Keratinocyte (primary cell): ENCODE results near the gene GPC3. TPM values are rescaled to one million over a fixed set of nuclear protein-coding genes. Genes with fewer than 3 reads are reported as not detected.

Experiments used
- DNase-seq: peaks from one replicate; pipeline ENCODE4 v3.0.0-alpha.2; 2011; ENCODE audit warnings: low read depth, missing footprints, low spot score
- FAIRE-seq: peaks from 2 replicates; lab custom pipeline; 2011; peaks lifted over from hg19 to GRCh38; lab: Jason Lieb, UNC
- H2AFZ ChIP-seq: 2 replicates; pipeline ENCODE4 v1.6.0; 2012; ENCODE audit warnings: low read length, control low read depth, inconsistent platforms; ENCODE audit not compliant: control insufficient read depth
- H3K27ac ChIP-seq: 2 replicates; pipeline ENCODE4 v1.5.1; 2011; ENCODE audit warnings: low read length; ENCODE audit not compliant: control insufficient read depth, insufficient read depth
- H3K27me3 ChIP-seq: 3 replicates; pipeline ENCODE4 v1.6.0; 2011; ENCODE audit warnings: low read length; ENCODE audit not compliant: control insufficient read depth, insufficient read depth; ENCODE audit errors: extremely low read depth
- H3K36me3 ChIP-seq, 2 experiments: 2 replicates in 1 of 2; 3 replicates in 1 of 2; pipeline ENCODE4 v1.5.1; 2011; ENCODE audit warnings: low read length in 2 of 2, mild to moderate bottlenecking in 1 of 2; ENCODE audit not compliant: control insufficient read depth in 2 of 2, insufficient read depth in 2 of 2; ENCODE audit errors: extremely low read depth in 1 of 2
- H3K4me1 ChIP-seq: 3 replicates; pipeline ENCODE4 v1.5.1; 2011; ENCODE audit warnings: low read length; ENCODE audit not compliant: control insufficient read depth, insufficient read depth; ENCODE audit errors: extremely low read depth
- H3K4me2 ChIP-seq: 3 replicates; pipeline ENCODE4 v1.6.0; 2011; ENCODE audit warnings: low read depth, low read length; ENCODE audit not compliant: control insufficient read depth, insufficient read depth; ENCODE audit errors: extremely low read depth
- H3K4me3 ChIP-seq, 3 experiments: fragments of 200-600 bp in 1 of 3; sonication (generic) in 1 of 3; 2 replicates in 2 of 3; 3 replicates in 1 of 3; pipeline ENCODE4 v1.5.1; 2011 to 2016; ENCODE audit warnings: low read length in 3 of 3, mild to moderate bottlenecking in 3 of 3, control low read depth in 2 of 3, inconsistent platforms in 1 of 3, low read depth in 1 of 3, mixed read lengths in 1 of 3, mixed run types in 1 of 3, moderate library complexity in 1 of 3; ENCODE audit not compliant: control insufficient read depth in 2 of 3, insufficient read depth in 2 of 3; ENCODE audit errors: extremely low read depth in 1 of 3
- H3K79me2 ChIP-seq: 2 replicates; pipeline ENCODE4 v1.6.0; 2012; ENCODE audit warnings: low read length; ENCODE audit not compliant: control insufficient read depth, insufficient read depth
- H3K9ac ChIP-seq: 3 replicates; pipeline ENCODE4 v1.6.0; 2011; ENCODE audit warnings: low read length; ENCODE audit not compliant: control insufficient read depth, insufficient read depth; ENCODE audit errors: extremely low read depth
- H3K9me1 ChIP-seq: 3 replicates; pipeline ENCODE4 v1.6.0; 2011; ENCODE audit warnings: low read length; ENCODE audit not compliant: control insufficient read depth, insufficient read depth; ENCODE audit errors: extremely low read depth
- H3K9me3 ChIP-seq: 2 replicates; pipeline ENCODE4 v1.5.1; 2012; ENCODE audit warnings: low read depth, low read length; ENCODE audit not compliant: control insufficient read depth
- H4K20me1 ChIP-seq: 3 replicates; pipeline ENCODE4 v1.6.0; 2011; ENCODE audit warnings: low read length; ENCODE audit not compliant: control insufficient read depth, insufficient read depth; ENCODE audit errors: extremely low read depth
- EZH2 ChIP-seq: IDR thresholded peaks from one replicate; pipeline ENCODE4 v1.6.1; 2012; ENCODE audit warnings: inconsistent platforms, mild to moderate bottlenecking, low read length, moderate library complexity
- dilution Hi-C: fragments of 300-500 bp; cut with MboI; formaldehyde crosslinking; loops from one replicate; pipeline ENCODE4 v1.7.0; 2020; ENCODE audit warnings: low sequenced_read_pairs; ENCODE audit not compliant: extremely low pct_ligation_motif_present
- polyA plus RNA-seq, 5 experiments: library from polyadenylated mRNA; depleted of rRNA in 3 of 5; stranded (reverse) in 3 of 5; stranded (forward) in 1 of 5; unstranded in 1 of 5; fragments of >200 nt; gene quantifications; 1 replicate in 1 of 5; 2 replicates in 3 of 5; 3 replicates in 1 of 5; pipeline versions ENCODE4 v1.2.1 to v1.2.3, GENCODE V29; 2011 to 2012; ENCODE audit warnings: missing spikeins in 2 of 5, low read depth in 1 of 5, low replicate concordance in 1 of 5
- TF ChIP-seq, protein P1 (sequence below), 3 experiments: IDR thresholded peaks in 1 of 3; conservative IDR thresholded peaks in 1 of 3; optimal IDR thresholded peaks in 1 of 3; 2 replicates in 2 of 3; 3 replicates in 1 of 3; pipeline versions ENCODE3 to v1.5.1; 2011; ENCODE audit warnings: low read length in 3 of 3, mild to moderate bottlenecking in 3 of 3, moderate library complexity in 2 of 3, control low read depth in 1 of 3, inconsistent platforms in 1 of 3; ENCODE audit not compliant: insufficient read depth in 2 of 3; ENCODE audit errors: extremely low read depth in 1 of 3

Gene GPC3
- polyA plus RNA-seq, 1 donor (not counting 4 experiments of a cell fraction or from before 2014, with no cell fraction given), result 0.03 TPM

DNA sequence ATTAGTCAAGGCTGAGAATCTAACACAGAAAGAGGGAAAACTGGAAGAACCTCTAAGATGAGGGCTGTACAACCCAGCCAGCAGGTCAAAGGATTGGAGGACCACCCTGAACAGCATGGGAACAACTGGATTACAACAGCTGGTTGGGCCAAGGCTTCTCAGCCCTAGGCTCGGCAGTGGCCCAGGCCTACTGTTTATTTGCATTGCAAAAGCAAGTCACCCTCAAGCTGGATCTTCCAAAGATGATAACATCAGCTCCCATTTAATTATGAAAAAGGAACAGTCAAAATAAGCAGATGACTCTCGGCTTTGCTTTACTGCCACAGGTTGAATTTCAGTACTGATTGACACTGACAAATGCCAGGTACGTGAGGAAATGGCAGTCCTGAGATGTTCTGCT, 61.8 kb downstream of the GPC3 start:
- H2AFZ ChIP-seq, result peak overlapping the region; percentile 47
- no peaks in the 10 kb centered on the region for H3K79me2 ChIP-seq
- H3K27ac ChIP-seq, result no peak overlapping the region
- no peaks in the 10 kb centered on the region for H3K9me3 ChIP-seq
- H4K20me1 ChIP-seq, result no peaks in the 10 kb centered on the region
- H3K27me3 ChIP-seq, result no peaks in the 10 kb centered on the region
- no peak for DNase-seq
- H3K9ac ChIP-seq, result no peak overlapping the region
- no peaks in the 10 kb centered on the region for H3K36me3 ChIP-seq
- H3K4me3 ChIP-seq, result no peak overlapping the region
- no peak for TF ChIP-seq EZH2
- TF ChIP-seq, protein P1, sequence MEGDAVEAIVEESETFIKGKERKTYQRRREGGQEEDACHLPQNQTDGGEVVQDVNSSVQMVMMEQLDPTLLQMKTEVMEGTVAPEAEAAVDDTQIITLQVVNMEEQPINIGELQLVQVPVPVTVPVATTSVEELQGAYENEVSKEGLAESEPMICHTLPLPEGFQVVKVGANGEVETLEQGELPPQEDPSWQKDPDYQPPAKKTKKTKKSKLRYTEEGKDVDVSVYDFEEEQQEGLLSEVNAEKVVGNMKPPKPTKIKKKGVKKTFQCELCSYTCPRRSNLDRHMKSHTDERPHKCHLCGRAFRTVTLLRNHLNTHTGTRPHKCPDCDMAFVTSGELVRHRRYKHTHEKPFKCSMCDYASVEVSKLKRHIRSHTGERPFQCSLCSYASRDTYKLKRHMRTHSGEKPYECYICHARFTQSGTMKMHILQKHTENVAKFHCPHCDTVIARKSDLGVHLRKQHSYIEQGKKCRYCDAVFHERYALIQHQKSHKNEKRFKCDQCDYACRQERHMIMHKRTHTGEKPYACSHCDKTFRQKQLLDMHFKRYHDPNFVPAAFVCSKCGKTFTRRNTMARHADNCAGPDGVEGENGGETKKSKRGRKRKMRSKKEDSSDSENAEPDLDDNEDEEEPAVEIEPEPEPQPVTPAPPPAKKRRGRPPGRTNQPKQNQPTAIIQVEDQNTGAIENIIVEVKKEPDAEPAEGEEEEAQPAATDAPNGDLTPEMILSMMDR (optimal IDR thresholded peaks at IDR 0.05 in 1 of 3, IDR thresholded peaks at IDR 0.05 in 1 of 3, conservative IDR thresholded peaks at IDR 0.05 in 1 of 3; ENCODE audit: extremely low read depth in 1 of 3, insufficient read depth in 2 of 3, low read length in 3 of 3), result no peak
- H3K9me1 ChIP-seq, result no peaks in the 10 kb centered on the region
- FAIRE-seq, result no peak
- no peaks in the 10 kb centered on the region for H3K4me1 ChIP-seq
- dilution Hi-C loops, result no loop called here
- no peak overlapping the region for H3K4me2 ChIP-seq

GRCh38 chrX:133923113-133923512, 62.3 kb downstream of the GPC3 start:
- Histone ChIP-seq H2AFZ (peak overlapping the region; percentile 47), H3K4me3 (no peak overlapping the region), H3K36me3 (no peaks in the 10 kb centered on the region), H4K20me1 (no peaks in the 10 kb centered on the region), H3K9me3 (no peaks in the 10 kb centered on the region), H3K9me1 (no peaks in the 10 kb centered on the region), H3K9ac (no peak overlapping the region), H3K4me1 (no peaks in the 10 kb centered on the region), H3K27me3 (no peaks in the 10 kb centered on the region), H3K27ac (no peak overlapping the region), H3K79me2 (no peaks in the 10 kb centered on the region), H3K4me2 (peak overlapping the region; percentile 14)
- TF ChIP-seq EZH2, result no peak
- TF ChIP-seq, protein P1 (optimal IDR thresholded peaks at IDR 0.05 in 1 of 3, IDR thresholded peaks at IDR 0.05 in 1 of 3, conservative IDR thresholded peaks at IDR 0.05 in 1 of 3; ENCODE audit: extremely low read depth in 1 of 3, insufficient read depth in 2 of 3, low read length in 3 of 3), result no peak
- dilution Hi-C loops, result no loop called here
- no peak for FAIRE-seq
- DNase-seq, result no peak
